SK-N-MC (cell line): ENCODE results near the gene ATP2B2.

Experiments
- DNase-seq: peaks from one replicate; pipeline ENCODE4 v3.0.0-alpha.2; 2011; ENCODE audit warnings: low read depth, low spot score
- H3K27ac ChIP-seq: fragments of 200-600 bp; sonication (generic); 2 replicates; pipeline ENCODE4 v1.5.1; 2016; ENCODE audit warnings: mixed run types
- H3K36me3 ChIP-seq: fragments of 200-600 bp; sonication (generic); 2 replicates; pipeline ENCODE4 v1.6.1; 2017; ENCODE audit warnings: antibody characterized with exemption, low read length, mixed read lengths; ENCODE audit not compliant: insufficient read depth
- H3K4me3 ChIP-seq: fragments of 200-600 bp; sonication (generic); 2 replicates; pipeline ENCODE4 v1.5.1; 2016
- H3K9ac ChIP-seq: fragments of 200-600 bp; sonication (generic); 2 replicates; pipeline ENCODE4 v1.8.0; 2017; ENCODE audit warnings: mixed run types, mixed read lengths; ENCODE audit not compliant: insufficient read length
- H3K9me3 ChIP-seq: fragments of 200-600 bp; sonication (generic); 2 replicates; pipeline ENCODE4 v1.6.1; 2017; ENCODE audit warnings: low read depth, mild to moderate bottlenecking, antibody characterized with exemption, low read length, moderate library complexity, mixed read lengths
- EZH2 ChIP-seq: fragments of 200-600 bp; sonication (generic); IDR thresholded peaks from one replicate; pipeline ENCODE4 v1.6.1; 2017; ENCODE audit warnings: antibody characterized with exemption
- FOXP2 ChIP-seq: optimal IDR thresholded peaks from 2 replicates; pipeline ENCODE3; 2011; ENCODE audit warnings: mild to moderate bottlenecking, moderate library complexity; ENCODE audit not compliant: insufficient read depth; ENCODE audit errors: extremely low read length, control extremely low read depth
- POLR2AphosphoS5 ChIP-seq: IDR thresholded peaks from 2 replicates; pipeline ENCODE4 v1.6.1; 2012; ENCODE audit warnings: mild to moderate bottlenecking, low read depth, low read length, borderline replicate concordance

ATP2B2 gene

GRCh38 chr3:10445561-10446175 lies 59.7 kb downstream of the ATP2B2 start:
- Histone ChIP-seq H3K27ac (no peak overlapping the region), H3K9ac (no peak overlapping the region), H3K9me3 (no peaks in the 10 kb centered on the region), H3K36me3 (no peaks in the 10 kb centered on the region), H3K4me3 (no peak overlapping the region)
- DNase-seq, result no peak
- no peak for TF ChIP-seq FOXP2
- no peak for TF ChIP-seq EZH2
- TF ChIP-seq POLR2AphosphoS5, result no peak

- no peak for DNase-seq
- H3K27ac ChIP-seq, result no peak overlapping the region
- H3K36me3 ChIP-seq, result no peaks in the 10 kb centered on the region
- no peaks in the 10 kb centered on the region for H3K9me3 ChIP-seq
- TF ChIP-seq EZH2 (no peak), POLR2AphosphoS5 (no peak), FOXP2 (no peak)
- H3K4me3 ChIP-seq, result no peak overlapping the region
- no peak overlapping the region for H3K9ac ChIP-seq
Observed at GRCh38 chr3:10444511-10444910, 60.9 kb downstream of the ATP2B2 start.

GRCh38 chr3:10444110-10444429 lies 61.3 kb downstream of the ATP2B2 start:
- Histone ChIP-seq H3K36me3 (no peaks in the 10 kb centered on the region), H3K9me3 (no peaks in the 10 kb centered on the region), H3K4me3 (no peak overlapping the region), H3K27ac (no peak overlapping the region), H3K9ac (no peak overlapping the region)
- no peak for DNase-seq
- TF ChIP-seq FOXP2 (no peak), POLR2AphosphoS5 (no peak), EZH2 (no peak)

GRCh38 chr3:10443272-10444109 lies 61.9 kb downstream of the ATP2B2 start:
- DNase-seq, result no peak
- no peaks in the 10 kb centered on the region for H3K36me3 ChIP-seq
- H3K9me3 ChIP-seq, result no peaks in the 10 kb centered on the region
- H3K27ac ChIP-seq, result no peak overlapping the region
- H3K9ac ChIP-seq, result no peak overlapping the region
- no peak overlapping the region for H3K4me3 ChIP-seq
- TF ChIP-seq FOXP2 (no peak), EZH2 (no peak), POLR2AphosphoS5 (no peak)

- TF ChIP-seq POLR2AphosphoS5 (no peak), EZH2 (no peak), FOXP2 (no peak)
- Histone ChIP-seq H3K9ac (no peak overlapping the region), H3K36me3 (no peaks in the 10 kb centered on the region), H3K27ac (no peak overlapping the region), H3K9me3 (no peaks in the 10 kb centered on the region), H3K4me3 (no peak overlapping the region)
- DNase-seq, result no peak
Observed at GRCh38 chr3:10442151-10442795, 63.1 kb downstream of the ATP2B2 start.

DNA sequence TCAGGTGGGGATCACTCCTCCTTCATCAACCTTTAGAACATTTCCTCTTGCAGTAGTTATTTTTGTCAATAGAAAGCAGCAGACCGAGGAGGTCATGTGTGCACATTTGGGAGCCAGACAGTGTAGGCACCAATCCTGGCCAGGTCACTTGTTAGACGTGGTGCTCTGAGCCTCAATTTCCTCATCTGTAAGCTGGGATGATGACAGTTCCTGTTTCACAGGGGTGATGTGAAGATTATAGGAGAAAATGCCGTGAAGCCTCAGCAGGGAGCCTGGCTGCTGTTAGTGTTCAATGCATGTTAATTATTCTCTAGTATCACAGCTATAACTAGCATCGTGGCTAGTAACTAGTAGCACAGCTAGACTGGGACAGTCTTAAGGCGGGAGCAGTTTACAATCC lies 64.7 kb downstream of the ATP2B2 start:
- no peaks in the 10 kb centered on the region for H3K36me3 ChIP-seq
- no peaks in the 10 kb centered on the region for H3K9me3 ChIP-seq
- TF ChIP-seq FOXP2 (no peak), POLR2AphosphoS5 (no peak), EZH2 (no peak)
- no peak overlapping the region for H3K27ac ChIP-seq
- H3K9ac ChIP-seq, result no peak overlapping the region
- no peak for DNase-seq
- no peak overlapping the region for H3K4me3 ChIP-seq

DNA sequence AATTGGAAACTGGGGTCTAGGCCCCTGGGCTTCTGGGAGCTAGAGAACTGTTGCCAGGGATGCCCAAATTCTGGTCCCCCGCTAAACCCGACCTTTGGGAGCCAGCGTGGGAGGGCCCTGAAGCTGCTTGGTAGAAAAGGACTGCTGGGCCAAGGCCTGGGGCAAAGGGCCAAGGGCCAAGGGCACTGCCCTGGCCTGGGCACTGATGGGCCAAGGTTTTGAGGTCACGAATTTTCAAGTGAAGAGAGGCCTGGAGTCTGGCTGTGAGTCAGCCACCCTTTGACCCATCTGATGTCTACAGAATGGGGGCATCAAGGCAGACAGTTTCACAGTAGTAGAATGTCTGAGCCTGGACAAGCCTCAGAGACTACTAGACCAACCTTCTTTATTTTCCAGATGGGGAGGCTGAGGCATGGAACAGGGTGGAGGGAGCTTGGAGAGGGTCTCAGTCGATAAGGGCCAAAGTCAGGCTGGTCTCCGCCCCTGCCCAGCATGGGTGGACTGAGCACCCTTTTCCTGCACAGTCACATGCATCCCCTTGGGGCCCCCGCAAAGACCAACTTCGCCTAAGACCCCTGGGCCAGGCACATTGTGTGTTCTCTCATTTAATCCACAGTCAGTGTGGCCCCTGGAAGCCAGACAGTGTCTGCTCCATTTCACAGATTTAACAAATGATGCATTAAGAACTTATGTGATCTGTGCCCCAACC lies 66.3 kb downstream of the ATP2B2 start:
- Histone ChIP-seq H3K9me3 (no peaks in the 10 kb centered on the region), H3K9ac (no peak overlapping the region), H3K4me3 (no peak overlapping the region), H3K36me3 (no peaks in the 10 kb centered on the region), H3K27ac (no peak overlapping the region)
- no peak for DNase-seq
- no peak for TF ChIP-seq EZH2
- no peak for TF ChIP-seq FOXP2
- no peak for TF ChIP-seq POLR2AphosphoS5
